ENCODE measurements around the gene WDR7. TPM values are rescaled to one million over a fixed set of nuclear protein-coding genes. Genes with fewer than 3 reads are reported as not detected.

WDR7 gene
- total RNA-seq, 4 donors from 2014 or later, result 23.1 to 48.6 (median 30.3) TPM

DNA sequence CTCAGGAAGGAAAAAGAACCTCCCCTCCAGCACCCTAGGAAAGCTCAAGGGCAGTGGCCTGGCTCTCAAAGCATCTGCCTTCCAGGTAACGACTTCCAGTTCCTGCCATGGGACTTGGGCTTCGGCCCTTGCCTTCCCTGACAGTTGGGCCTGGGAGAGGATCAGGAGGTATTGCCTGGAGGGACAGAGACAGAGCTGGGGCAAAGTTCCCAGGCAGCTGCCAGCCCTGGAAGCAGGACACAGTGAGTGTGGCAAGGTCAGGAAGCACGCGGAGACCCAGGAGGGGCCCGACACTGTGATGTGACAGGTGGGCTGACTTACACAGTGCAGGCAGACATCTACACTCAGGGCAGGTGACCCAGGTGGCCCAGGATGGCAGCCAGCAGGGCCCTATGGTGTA, 408.2 kb downstream of the WDR7 start:
- Histone ChIP-seq H3K36me3 (no peaks in the 10 kb centered on the region), H3K27me3 (no peaks in the 10 kb centered on the region), H3K27ac (replicated peaks in 1 of 4) (no peak overlapping the region), H3K9me3 (no peaks in the 10 kb centered on the region), H3K4me3 (no peak overlapping the region), H3K4me1 (no peaks in the 10 kb centered on the region)
- DNase-seq (ENCODE audit: extremely low spot score), result no peak
- TF ChIP-seq POLR2A (IDR thresholded peaks at IDR 0.05; ENCODE audit: low read depth), result no peak
- TF ChIP-seq EP300 (IDR thresholded peaks at IDR 0.05), result no peak
- no peak for TF ChIP-seq POLR2AphosphoS5 (IDR thresholded peaks at IDR 0.05)
- TF ChIP-seq, protein P1, sequence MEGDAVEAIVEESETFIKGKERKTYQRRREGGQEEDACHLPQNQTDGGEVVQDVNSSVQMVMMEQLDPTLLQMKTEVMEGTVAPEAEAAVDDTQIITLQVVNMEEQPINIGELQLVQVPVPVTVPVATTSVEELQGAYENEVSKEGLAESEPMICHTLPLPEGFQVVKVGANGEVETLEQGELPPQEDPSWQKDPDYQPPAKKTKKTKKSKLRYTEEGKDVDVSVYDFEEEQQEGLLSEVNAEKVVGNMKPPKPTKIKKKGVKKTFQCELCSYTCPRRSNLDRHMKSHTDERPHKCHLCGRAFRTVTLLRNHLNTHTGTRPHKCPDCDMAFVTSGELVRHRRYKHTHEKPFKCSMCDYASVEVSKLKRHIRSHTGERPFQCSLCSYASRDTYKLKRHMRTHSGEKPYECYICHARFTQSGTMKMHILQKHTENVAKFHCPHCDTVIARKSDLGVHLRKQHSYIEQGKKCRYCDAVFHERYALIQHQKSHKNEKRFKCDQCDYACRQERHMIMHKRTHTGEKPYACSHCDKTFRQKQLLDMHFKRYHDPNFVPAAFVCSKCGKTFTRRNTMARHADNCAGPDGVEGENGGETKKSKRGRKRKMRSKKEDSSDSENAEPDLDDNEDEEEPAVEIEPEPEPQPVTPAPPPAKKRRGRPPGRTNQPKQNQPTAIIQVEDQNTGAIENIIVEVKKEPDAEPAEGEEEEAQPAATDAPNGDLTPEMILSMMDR (IDR thresholded peaks at IDR 0.05), result no peak
- 68% methylated on average over 2 of the region's 5 CpGs for WGBS
- intact Hi-C loops (cut with DNase I), result no loop called here

DNA sequence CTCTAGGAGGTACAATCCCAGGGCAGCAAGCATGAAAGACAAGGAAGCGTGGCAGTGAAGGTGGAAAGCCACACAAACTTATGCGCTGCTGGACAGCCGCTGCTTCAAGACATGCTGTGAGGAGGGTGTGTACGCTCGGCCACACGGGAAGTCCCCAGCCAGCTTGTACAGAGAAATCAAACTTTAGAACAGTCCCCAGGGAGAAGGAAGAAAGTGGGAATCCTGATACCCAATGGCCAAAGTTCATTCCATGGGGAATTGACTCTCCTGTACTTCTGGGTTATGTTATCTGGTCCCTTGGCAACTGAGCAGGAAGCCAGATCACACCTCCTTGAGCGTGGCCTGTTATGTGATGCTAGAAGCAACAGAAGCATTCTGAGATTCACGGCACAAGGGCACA, 409.7 kb downstream of the WDR7 start:
- no peak for DNase-seq (ENCODE audit: extremely low spot score)
- TF ChIP-seq POLR2AphosphoS5 (IDR thresholded peaks at IDR 0.05) (no peak), POLR2A (IDR thresholded peaks at IDR 0.05; ENCODE audit: low read depth) (no peak)
- H3K27me3 ChIP-seq, result no peaks in the 10 kb centered on the region
- no peak overlapping the region for H3K4me3 ChIP-seq
- 86% methylated on average over 8 of the region's 8 CpGs for WGBS
- H3K36me3 ChIP-seq, result no peaks in the 10 kb centered on the region
- intact Hi-C loops (cut with DNase I), result no loop called here
- no peaks in the 10 kb centered on the region for H3K4me1 ChIP-seq
- H3K27ac ChIP-seq (replicated peaks in 1 of 4), result no peak overlapping the region
- no peaks in the 10 kb centered on the region for H3K9me3 ChIP-seq

DNA sequence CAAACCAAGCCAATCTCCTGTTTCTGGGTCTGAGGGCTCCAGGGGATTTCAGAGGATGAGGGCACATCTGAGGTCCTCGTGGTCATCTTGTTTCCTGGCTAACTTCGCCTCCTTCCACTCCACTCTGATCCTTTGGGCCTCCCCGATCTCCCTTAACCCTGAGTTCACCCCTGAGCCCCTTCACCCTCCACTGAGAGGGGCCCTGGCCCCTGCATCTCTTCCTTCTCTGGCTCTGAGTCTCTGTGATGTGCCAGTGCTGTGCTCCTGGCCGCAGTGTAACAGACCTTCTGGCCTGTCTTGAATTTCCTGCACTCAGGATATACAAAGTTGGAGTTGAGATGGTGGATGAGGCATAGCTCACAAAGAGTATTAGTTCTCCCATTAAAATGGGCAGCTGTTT, 411.0 kb downstream of the WDR7 start:
- 93% methylated on average over 4 of the region's 4 CpGs for WGBS
- H3K36me3 ChIP-seq, result no peaks in the 10 kb centered on the region
- H3K27me3 ChIP-seq, result no peaks in the 10 kb centered on the region
- no peak overlapping the region for H3K27ac ChIP-seq (replicated peaks in 1 of 4)
- intact Hi-C loops (cut with DNase I), result no loop called here
- H3K4me3 ChIP-seq, result no peak overlapping the region
- no peak for DNase-seq (ENCODE audit: extremely low spot score)
- TF ChIP-seq POLR2A (IDR thresholded peaks at IDR 0.05; ENCODE audit: low read depth), result no peak
- no peak for TF ChIP-seq POLR2AphosphoS5 (IDR thresholded peaks at IDR 0.05)
- no peaks in the 10 kb centered on the region for H3K4me1 ChIP-seq
- no peaks in the 10 kb centered on the region for H3K9me3 ChIP-seq

DNA sequence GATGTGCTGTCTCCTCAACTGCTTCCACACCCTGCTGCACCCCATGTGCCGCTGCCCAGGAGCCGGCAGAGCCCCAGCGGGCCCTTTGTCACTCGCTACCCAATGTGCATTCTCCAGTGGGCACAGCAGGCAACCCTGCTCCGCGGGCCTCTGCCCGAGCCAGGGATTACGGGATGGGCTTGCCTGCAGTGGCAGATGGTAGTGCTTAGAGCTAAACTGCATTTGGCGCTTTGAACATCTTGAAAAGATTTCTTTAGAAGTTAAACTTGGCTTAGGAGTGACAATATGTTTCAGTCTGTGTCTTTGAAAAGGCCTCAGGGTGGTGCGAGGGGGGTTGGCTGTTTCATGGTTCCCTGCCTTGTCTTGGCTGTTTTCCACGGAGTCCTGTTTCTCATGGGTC, 411.7 kb downstream of the WDR7 start:
- no peak for DNase-seq (ENCODE audit: extremely low spot score)
- Histone ChIP-seq H3K27ac (replicated peaks in 1 of 4) (no peak overlapping the region), H3K4me3 (no peak overlapping the region), H3K36me3 (no peaks in the 10 kb centered on the region), H3K9me3 (no peaks in the 10 kb centered on the region), H3K4me1 (no peaks in the 10 kb centered on the region), H3K27me3 (no peaks in the 10 kb centered on the region)
- no peak for TF ChIP-seq POLR2AphosphoS5 (IDR thresholded peaks at IDR 0.05)
- TF ChIP-seq, protein P1 (IDR thresholded peaks at IDR 0.05), result no peak
- no peak for TF ChIP-seq POLR2A (IDR thresholded peaks at IDR 0.05; ENCODE audit: low read depth)
- TF ChIP-seq EP300 (IDR thresholded peaks at IDR 0.05), result no peak
- WGBS, result 76% methylated on average over 11 of the region's 11 CpGs
- intact Hi-C loops (cut with DNase I), result no loop called here

DNA sequence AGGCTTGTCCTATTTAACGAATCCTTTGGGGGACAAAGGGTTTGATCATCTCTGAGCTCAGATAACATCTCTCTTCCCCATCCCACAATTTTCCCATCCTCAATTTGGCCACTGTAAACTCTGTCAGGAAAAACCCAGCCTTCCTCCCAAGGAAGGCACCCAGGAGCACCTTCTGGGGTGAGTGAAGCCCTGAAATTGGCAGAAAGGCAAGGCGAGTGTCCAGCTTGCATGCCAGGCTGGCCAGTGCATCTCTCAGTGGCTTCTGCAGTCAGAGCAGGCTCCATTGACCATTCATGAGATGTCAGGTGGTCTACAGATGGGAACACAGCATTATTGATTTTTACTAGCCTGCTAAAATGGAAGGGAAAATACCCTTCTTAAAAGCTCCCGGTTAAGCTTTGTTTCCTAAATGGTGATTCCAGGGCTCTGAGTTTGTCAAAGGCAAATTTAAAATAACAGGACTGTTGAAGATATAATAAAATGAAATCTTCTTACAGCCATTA, 412.5 kb downstream of the WDR7 start:
- no peaks in the 10 kb centered on the region for H3K9me3 ChIP-seq
- H3K27ac ChIP-seq (replicated peaks in 1 of 4), result no peak overlapping the region
- H3K4me3 ChIP-seq, result no peak overlapping the region
- no peak for DNase-seq (ENCODE audit: extremely low spot score)
- no peaks in the 10 kb centered on the region for H3K36me3 ChIP-seq
- 72% methylated on average over 3 of the region's 3 CpGs for WGBS
- no peak for TF ChIP-seq EP300 (IDR thresholded peaks at IDR 0.05)
- TF ChIP-seq POLR2A (IDR thresholded peaks at IDR 0.05; ENCODE audit: low read depth), result no peak
- TF ChIP-seq, protein P1 (IDR thresholded peaks at IDR 0.05), result no peak
- H3K4me1 ChIP-seq, result no peaks in the 10 kb centered on the region
- H3K27me3 ChIP-seq, result no peaks in the 10 kb centered on the region
- intact Hi-C loops (cut with DNase I), result no loop called here
